HFFc6 (cell line): Measurements from ENCODE around the gene MMP7. TPM values are rescaled to one million over a fixed set of nuclear protein-coding genes. Genes with fewer than 3 reads are reported as not detected.

Source experiments
- DNase-seq: peaks from one replicate; pipeline ENCODE4 v3.0.0-alpha.2; 2018
- H3K27ac Mint-ChIP-seq: 2 replicates; pipeline ENCODE4 v1.8.0; 2020; ENCODE audit warnings: mild to moderate bottlenecking, mixed read lengths
- H3K27me3 Mint-ChIP-seq: 2 replicates; pipeline ENCODE4 v1.8.0; 2021; ENCODE audit warnings: mild to moderate bottlenecking, moderate library complexity, mixed read lengths; ENCODE audit not compliant: insufficient read depth
- H3K36me3 Mint-ChIP-seq: 2 replicates; pipeline ENCODE4 v1.8.0; 2021; ENCODE audit warnings: low read depth, mixed read lengths
- H3K4me1 Mint-ChIP-seq: 2 replicates; pipeline ENCODE4 v1.8.0; 2020; ENCODE audit warnings: low read depth, mixed read lengths
- H3K4me3 Mint-ChIP-seq: 2 replicates; pipeline ENCODE4 v1.8.0; 2020; ENCODE audit warnings: mild to moderate bottlenecking, moderate library complexity, mixed read lengths
- H3K9me3 Mint-ChIP-seq: 2 replicates; pipeline ENCODE4 v1.8.0; 2020; ENCODE audit warnings: mild to moderate bottlenecking, mixed read lengths
- CTCF ChIP-seq: fragments of 200-600 bp; sonication (generic); IDR thresholded peaks from 2 replicates; pipeline ENCODE4 v1.5.0; 2021; ENCODE audit warnings: antibody characterized with exemption, mild to moderate bottlenecking
- total RNA-seq, 6 experiments: library from RNA; stranded (reverse); fragmentation: NEBNext Ultra II Directional; extraction: Animal tissue kit (Norgen Biotek cat#: 25700); gene quantifications; 2 replicates in 1 of 6; 3 replicates in 5 of 6; pipeline ENCODE4 v1.2.3, GENCODE V29; 2021

Gene MMP7
- total RNA-seq, 6 experiments from 2014 or later = not detected

GRCh38 chr11:102572554-102573220, 42.1 kb upstream of the MMP7 start:
- H3K4me3 Mint-ChIP-seq = no peak overlapping the region
- peaks cover 5% of the 10 kb centered on the region for H3K27me3 Mint-ChIP-seq
- peaks cover 22% of the 10 kb centered on the region for H3K9me3 Mint-ChIP-seq
- H3K36me3 Mint-ChIP-seq = peaks cover 22% of the 10 kb centered on the region
- TF ChIP-seq CTCF = no peak
- no peak overlapping the region for H3K27ac Mint-ChIP-seq
- no peak for DNase-seq
- no peaks in the 10 kb centered on the region for H3K4me1 Mint-ChIP-seq

- H3K9me3 Mint-ChIP-seq = peaks cover 34% of the 10 kb centered on the region
- peaks cover 3% of the 10 kb centered on the region for H3K4me1 Mint-ChIP-seq
- H3K27ac Mint-ChIP-seq = no peak overlapping the region
- no peak for DNase-seq
- H3K4me3 Mint-ChIP-seq = no peak overlapping the region
- H3K36me3 Mint-ChIP-seq = peaks cover 30% of the 10 kb centered on the region
- peaks cover 9% of the 10 kb centered on the region for H3K27me3 Mint-ChIP-seq
- TF ChIP-seq CTCF = no peak
These were observed 38.3 kb upstream of the MMP7 start for GRCh38 chr11:102568851-102569250.

GRCh38 chr11:102566112-102566511, 35.6 kb upstream of the MMP7 start:
- TF ChIP-seq CTCF = no peak
- H3K36me3 Mint-ChIP-seq = peaks cover 30% of the 10 kb centered on the region

GRCh38 chr11:102564110-102564509, 33.6 kb upstream of the MMP7 start:
- Mint-ChIP-seq H3K27ac (peak overlapping the region; percentile 4; the same call in 1 of the 2 replicates), H3K27me3 (peaks cover 12% of the 10 kb centered on the region; the same call in 1 of the 2 replicates), H3K4me3 (no peak overlapping the region), H3K9me3 (peaks cover 25% of the 10 kb centered on the region), H3K4me1 (peaks cover 35% of the 10 kb centered on the region), H3K36me3 (peaks cover 21% of the 10 kb centered on the region)
- DNase-seq = peak; percentile 76
- TF ChIP-seq CTCF = no peak

More at GRCh38 chr11:102566112-102566511, 35.6 kb upstream of the MMP7 start:
- H3K27ac Mint-ChIP-seq = no peak overlapping the region
- peaks cover 34% of the 10 kb centered on the region for H3K9me3 Mint-ChIP-seq
- peaks cover 17% of the 10 kb centered on the region for H3K27me3 Mint-ChIP-seq
- no peak overlapping the region for H3K4me3 Mint-ChIP-seq
- no peak for DNase-seq
- peaks cover 20% of the 10 kb centered on the region for H3K4me1 Mint-ChIP-seq

GRCh38 chr11:102561636-102562035, 31.1 kb upstream of the MMP7 start:
- Mint-ChIP-seq H3K9me3 (peaks cover 5% of the 10 kb centered on the region), H3K4me1 (peaks cover 35% of the 10 kb centered on the region), H3K4me3 (no peak overlapping the region), H3K27ac (no peak overlapping the region), H3K36me3 (peaks cover 6% of the 10 kb centered on the region), H3K27me3 (peaks cover 26% of the 10 kb centered on the region)
- no peak for TF ChIP-seq CTCF
- DNase-seq = no peak
